ENCODE data around the gene GOLGA1. TPM values are rescaled to one million over a fixed set of nuclear protein-coding genes. Genes with fewer than 3 reads are reported as not detected.

Gene GOLGA1
- total and polyA plus RNA-seq, 2 of the 13 experiments (the other 11 are each of a cell fraction or from before 2014, with no cell fraction given): 12.7 to 15.9 TPM

GRCh38 chr9:124868511-124869465 lies 72.1 kb downstream of the GOLGA1 start (continued):
- no peak for TF ChIP-seq ZBTB39 (CRISPR knock-in tag; IDR thresholded peaks at IDR 0.05)
- peak; percentile 36; the same call in 1 of the 2 replicates for TF ChIP-seq ZNF281 (CRISPR knock-in tag; IDR thresholded peaks at IDR 0.05; ENCODE audit: borderline replicate concordance)
- no peak for TF ChIP-seq ATF6 (CRISPR knock-in tag; conservative IDR thresholded peaks at IDR 0.05)
- TF ChIP-seq DMAP1 (CRISPR knock-in tag; IDR thresholded peaks at IDR 0.05): peak; percentile 87
- TF ChIP-seq XBP1 (CRISPR knock-in tag; IDR thresholded peaks at IDR 0.05): no peak; the same call in 1 of the 2 replicates
- peak; percentile 96 for TF ChIP-seq RBFOX2 (IDR thresholded peaks at IDR 0.05; ENCODE audit: low read depth, low read length)
- no peak for TF ChIP-seq ZSCAN20 (CRISPR knock-in tag; IDR thresholded peaks at IDR 0.05; ENCODE audit: borderline replicate concordance)
- peak; percentile 57; the same call in 1 of the 2 replicates for TF ChIP-seq ZNF160 (CRISPR knock-in tag; IDR thresholded peaks at IDR 0.05)
- 0 out of 2 replicates have a peak, but pooled peaks have one; percentile 20 for TF ChIP-seq HMGXB3 (CRISPR knock-in tag; IDR thresholded peaks at IDR 0.05; ENCODE audit: borderline replicate concordance)
- peak; percentile 81 for TF ChIP-seq ETV5 (CRISPR knock-in tag; IDR thresholded peaks at IDR 0.05; ENCODE audit: borderline replicate concordance)
- TF ChIP-seq MYC (CRISPR knock-in tag; IDR thresholded peaks at IDR 0.05; ENCODE audit: borderline replicate concordance): peak; percentile 73
- no peak for TF ChIP-seq FOXP1 (IDR thresholded peaks at IDR 0.05)
- no peak for TF ChIP-seq FOXP1 (CRISPR knock-in tag; IDR thresholded peaks at IDR 0.05)

Data from HepG2 (cell line).